ENCODE measurements around the gene ROCK2. TPM values are rescaled to one million over a fixed set of nuclear protein-coding genes. Genes with fewer than 3 reads are reported as not detected.

Gene ROCK2
- total and polyA plus RNA-seq, 7 donors = 15.2 to 74.8 (median 43.5) TPM

- intact Hi-C loops (cut with DNase I) = no loop called here
- H3K36me3 ChIP-seq = no peaks in the 10 kb centered on the region
- DNase-seq = no peak
- TF ChIP-seq POLR2AphosphoS5 (IDR thresholded peaks at IDR 0.05) = no peak
- no peak for TF ChIP-seq CTCF (IDR thresholded peaks at IDR 0.05)
- TF ChIP-seq POLR2A (IDR thresholded peaks at IDR 0.05) = no peak
- no peak for TF ChIP-seq EP300 (IDR thresholded peaks at IDR 0.05)
- peaks cover 0 to 57% (median 40%) of the 10 kb centered on the region in 4 donors for H3K4me1 ChIP-seq
- H3K27ac ChIP-seq = no peak overlapping the region
- no peak overlapping the region for H3K4me3 ChIP-seq
- no peaks in the 10 kb centered on the region for H3K27me3 ChIP-seq
- H3K9me3 ChIP-seq = no peaks in the 10 kb centered on the region
Measured at GRCh38 chr2:11319939-11320338, 24.5 kb downstream of the ROCK2 start.

GRCh38 chr2:11315074-11315705 is 29.2 kb downstream of the ROCK2 start:
- no peaks in the 10 kb centered on the region for H3K9me3 ChIP-seq
- TF ChIP-seq CTCF (IDR thresholded peaks at IDR 0.05) = no peak
- no peak for TF ChIP-seq POLR2AphosphoS5 (IDR thresholded peaks at IDR 0.05)
- TF ChIP-seq POLR2A (IDR thresholded peaks at IDR 0.05) = no peak
- no peak for TF ChIP-seq EP300 (IDR thresholded peaks at IDR 0.05)
- H3K27ac ChIP-seq = no peak overlapping the region
- H3K4me3 ChIP-seq = no peak overlapping the region
- 85 to 94% methylated on average over 1 of the region's 1 CpG for WGBS, 2 donors
- DNase-seq = no peak
- H3K27me3 ChIP-seq = no peaks in the 10 kb centered on the region
- intact Hi-C loops (cut with DNase I) = no loop called here
- peaks cover 0 to 39% (median 24%) of the 10 kb centered on the region in 4 donors for H3K4me1 ChIP-seq
- no peaks in the 10 kb centered on the region for H3K36me3 ChIP-seq

GRCh38 chr2:11314487-11314886 is 29.9 kb downstream of the ROCK2 start:
- Histone ChIP-seq H3K27me3 (no peaks in the 10 kb centered on the region), H3K4me3 (no peak overlapping the region), H3K4me1 (peaks cover 0 to 33% (median 18%) of the 10 kb centered on the region in 4 donors), H3K9me3 (no peaks in the 10 kb centered on the region), H3K27ac (no peak overlapping the region), H3K36me3 (no peaks in the 10 kb centered on the region)
- no peak for TF ChIP-seq CTCF (IDR thresholded peaks at IDR 0.05)
- no peak for TF ChIP-seq POLR2A (IDR thresholded peaks at IDR 0.05)
- TF ChIP-seq POLR2AphosphoS5 (IDR thresholded peaks at IDR 0.05) = no peak
- TF ChIP-seq EP300 (IDR thresholded peaks at IDR 0.05) = no peak
- DNase-seq = no peak
- 94 to 95% methylated on average over 1 of the region's 1 CpG for WGBS, 2 donors
- intact Hi-C loops (cut with DNase I) = no loop called here

- Histone ChIP-seq H3K4me1 (peaks cover 0 to 33% (median 18%) of the 10 kb centered on the region in 4 donors), H3K27me3 (no peaks in the 10 kb centered on the region), H3K4me3 (no peak overlapping the region), H3K36me3 (no peaks in the 10 kb centered on the region), H3K27ac (no peak overlapping the region), H3K9me3 (no peaks in the 10 kb centered on the region)
- 90 to 95% methylated on average over 6 of the region's 6 CpGs for WGBS, 2 donors
- no peak for TF ChIP-seq POLR2AphosphoS5 (IDR thresholded peaks at IDR 0.05)
- no peak for TF ChIP-seq CTCF (IDR thresholded peaks at IDR 0.05)
- TF ChIP-seq EP300 (IDR thresholded peaks at IDR 0.05) = no peak
- TF ChIP-seq POLR2A (IDR thresholded peaks at IDR 0.05) = no peak
- DNase-seq = no peak
- intact Hi-C loops (cut with DNase I) = no loop called here
Measured at GRCh38 chr2:11312770-11313471, 31.5 kb downstream of the ROCK2 start.

Data from sigmoid colon (tissue), 7 donors.